ENCODE measurements around the gene VASP. TPM values are rescaled to one million over a fixed set of nuclear protein-coding genes. Genes with fewer than 3 reads are reported as not detected.

The VASP gene
- polyA plus RNA-seq, 1 donor from 2014 or later: 6.1 TPM

DNA sequence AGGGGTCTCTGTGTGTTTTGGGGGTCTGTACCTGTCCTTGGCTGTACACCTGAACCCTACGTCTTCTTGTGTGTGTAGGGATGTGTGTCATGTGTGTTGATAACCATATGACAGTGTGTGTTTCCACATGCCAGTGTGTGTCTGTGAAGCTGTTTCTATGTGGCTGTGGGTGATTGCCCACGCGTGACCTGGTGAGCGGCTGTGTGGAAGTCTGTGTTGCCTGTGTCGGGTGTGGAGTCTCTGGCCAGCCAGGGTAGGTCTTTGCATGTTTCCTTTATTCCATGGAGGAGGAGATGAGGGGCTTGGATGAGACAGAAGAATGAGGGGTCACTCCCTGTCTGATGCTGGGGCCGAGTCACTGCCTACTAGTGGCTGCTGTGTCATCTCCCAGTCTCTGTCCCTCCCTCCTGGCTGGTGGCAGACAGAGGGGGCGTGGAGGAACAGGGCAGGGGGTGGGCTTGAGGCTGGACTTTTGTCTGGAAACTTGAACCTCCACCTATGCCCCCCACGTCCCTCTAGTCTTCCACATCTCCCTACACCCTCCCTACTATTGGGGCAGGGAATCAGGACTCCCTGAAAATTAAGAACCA lies 42.3 kb upstream of the VASP start:
- Histone ChIP-seq H3K9me2 (ENCODE audit: insufficient read depth, low read length) (no peaks in the 10 kb centered on the region), H3F3A (ENCODE audit: insufficient read depth, low read length, poor library complexity, severe bottlenecking) (no peaks in the 10 kb centered on the region), H3K4me3 (ENCODE audit: low read length) (no peak overlapping the region), H3K4me2 (ENCODE audit: low read length) (no peak overlapping the region), H3K9me3 (ENCODE audit: low read length) (no peaks in the 10 kb centered on the region), H2AFZ (ENCODE audit: low read depth, low read length) (no peak overlapping the region), H3K36me3 (ENCODE audit: insufficient read depth, low read length) (no peaks in the 10 kb centered on the region), H4K20me1 (ENCODE audit: insufficient read depth) (no peaks in the 10 kb centered on the region), H3K27me3 (ENCODE audit: insufficient read depth, low read depth, low read length) (no peaks in the 10 kb centered on the region), H3K9ac (ENCODE audit: low read length) (no peak overlapping the region), H3K27ac (ENCODE audit: low read length) (no peak overlapping the region), H3K79me2 (replicated peaks; ENCODE audit: insufficient read depth, low read length) (no peaks in the 10 kb centered on the region)
- TF ChIP-seq SMC3 (conservative IDR thresholded peaks at IDR 0.05; ENCODE audit: poor library complexity) (no peak), POLR2AphosphoS5 (IDR thresholded peaks at IDR 0.05) (no peak), EP300 (conservative IDR thresholded peaks at IDR 0.05; ENCODE audit: poor library complexity, severe bottlenecking) (no peak), TAF1 (IDR thresholded peaks at IDR 0.05; ENCODE audit: low read depth) (no peak), MXI1 (conservative IDR thresholded peaks at IDR 0.05; ENCODE audit: poor library complexity, severe bottlenecking) (no peak), RAD21 (conservative IDR thresholded peaks at IDR 0.05) (no peak), EZH2 (IDR thresholded peaks at IDR 0.05; ENCODE audit: borderline replicate concordance, insufficient read depth, low read length, poor library complexity, severe bottlenecking) (no peak)
- TF ChIP-seq, protein P1, sequence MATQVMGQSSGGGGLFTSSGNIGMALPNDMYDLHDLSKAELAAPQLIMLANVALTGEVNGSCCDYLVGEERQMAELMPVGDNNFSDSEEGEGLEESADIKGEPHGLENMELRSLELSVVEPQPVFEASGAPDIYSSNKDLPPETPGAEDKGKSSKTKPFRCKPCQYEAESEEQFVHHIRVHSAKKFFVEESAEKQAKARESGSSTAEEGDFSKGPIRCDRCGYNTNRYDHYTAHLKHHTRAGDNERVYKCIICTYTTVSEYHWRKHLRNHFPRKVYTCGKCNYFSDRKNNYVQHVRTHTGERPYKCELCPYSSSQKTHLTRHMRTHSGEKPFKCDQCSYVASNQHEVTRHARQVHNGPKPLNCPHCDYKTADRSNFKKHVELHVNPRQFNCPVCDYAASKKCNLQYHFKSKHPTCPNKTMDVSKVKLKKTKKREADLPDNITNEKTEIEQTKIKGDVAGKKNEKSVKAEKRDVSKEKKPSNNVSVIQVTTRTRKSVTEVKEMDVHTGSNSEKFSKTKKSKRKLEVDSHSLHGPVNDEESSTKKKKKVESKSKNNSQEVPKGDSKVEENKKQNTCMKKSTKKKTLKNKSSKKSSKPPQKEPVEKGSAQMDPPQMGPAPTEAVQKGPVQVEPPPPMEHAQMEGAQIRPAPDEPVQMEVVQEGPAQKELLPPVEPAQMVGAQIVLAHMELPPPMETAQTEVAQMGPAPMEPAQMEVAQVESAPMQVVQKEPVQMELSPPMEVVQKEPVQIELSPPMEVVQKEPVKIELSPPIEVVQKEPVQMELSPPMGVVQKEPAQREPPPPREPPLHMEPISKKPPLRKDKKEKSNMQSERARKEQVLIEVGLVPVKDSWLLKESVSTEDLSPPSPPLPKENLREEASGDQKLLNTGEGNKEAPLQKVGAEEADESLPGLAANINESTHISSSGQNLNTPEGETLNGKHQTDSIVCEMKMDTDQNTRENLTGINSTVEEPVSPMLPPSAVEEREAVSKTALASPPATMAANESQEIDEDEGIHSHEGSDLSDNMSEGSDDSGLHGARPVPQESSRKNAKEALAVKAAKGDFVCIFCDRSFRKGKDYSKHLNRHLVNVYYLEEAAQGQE (IDR thresholded peaks at IDR 0.05; ENCODE audit: borderline replicate concordance): no peak
- TF ChIP-seq, protein P2, sequence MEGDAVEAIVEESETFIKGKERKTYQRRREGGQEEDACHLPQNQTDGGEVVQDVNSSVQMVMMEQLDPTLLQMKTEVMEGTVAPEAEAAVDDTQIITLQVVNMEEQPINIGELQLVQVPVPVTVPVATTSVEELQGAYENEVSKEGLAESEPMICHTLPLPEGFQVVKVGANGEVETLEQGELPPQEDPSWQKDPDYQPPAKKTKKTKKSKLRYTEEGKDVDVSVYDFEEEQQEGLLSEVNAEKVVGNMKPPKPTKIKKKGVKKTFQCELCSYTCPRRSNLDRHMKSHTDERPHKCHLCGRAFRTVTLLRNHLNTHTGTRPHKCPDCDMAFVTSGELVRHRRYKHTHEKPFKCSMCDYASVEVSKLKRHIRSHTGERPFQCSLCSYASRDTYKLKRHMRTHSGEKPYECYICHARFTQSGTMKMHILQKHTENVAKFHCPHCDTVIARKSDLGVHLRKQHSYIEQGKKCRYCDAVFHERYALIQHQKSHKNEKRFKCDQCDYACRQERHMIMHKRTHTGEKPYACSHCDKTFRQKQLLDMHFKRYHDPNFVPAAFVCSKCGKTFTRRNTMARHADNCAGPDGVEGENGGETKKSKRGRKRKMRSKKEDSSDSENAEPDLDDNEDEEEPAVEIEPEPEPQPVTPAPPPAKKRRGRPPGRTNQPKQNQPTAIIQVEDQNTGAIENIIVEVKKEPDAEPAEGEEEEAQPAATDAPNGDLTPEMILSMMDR (IDR thresholded peaks at IDR 0.05; ENCODE audit: poor library complexity, severe bottlenecking): no peak

DNA sequence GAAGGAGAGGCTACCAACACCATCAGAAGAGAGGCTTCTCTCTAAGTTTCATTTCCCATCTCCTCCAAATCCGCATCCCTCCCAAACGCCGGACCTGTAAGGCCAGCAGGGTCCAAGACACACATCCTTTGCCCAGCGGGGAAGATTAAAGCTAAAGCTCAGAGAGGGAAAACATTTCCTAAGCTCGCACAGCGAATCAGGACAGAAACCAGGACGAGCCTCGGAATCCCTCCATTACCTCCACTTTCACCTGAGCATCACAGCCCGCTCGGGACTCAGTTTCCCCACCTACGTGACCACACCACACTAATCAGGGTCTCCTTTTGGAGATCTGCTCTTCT lies 40.2 kb upstream of the VASP start:
- Histone ChIP-seq H3F3A (ENCODE audit: insufficient read depth, low read length, poor library complexity, severe bottlenecking) (no peaks in the 10 kb centered on the region), H3K4me3 (ENCODE audit: low read length) (peak overlapping the region; percentile 71), H2AFZ (ENCODE audit: low read depth, low read length) (peak overlapping the region; percentile 71), H4K20me1 (ENCODE audit: insufficient read depth) (no peaks in the 10 kb centered on the region), H3K4me2 (ENCODE audit: low read length) (peak overlapping the region; percentile 68), H3K9me2 (ENCODE audit: insufficient read depth, low read length) (no peaks in the 10 kb centered on the region), H3K9me3 (ENCODE audit: low read length) (no peaks in the 10 kb centered on the region), H3K9ac (ENCODE audit: low read length) (peak overlapping the region; percentile 74), H3K36me3 (ENCODE audit: insufficient read depth, low read length) (no peaks in the 10 kb centered on the region), H3K79me2 (replicated peaks; ENCODE audit: insufficient read depth, low read length) (no peaks in the 10 kb centered on the region), H3K27me3 (ENCODE audit: insufficient read depth, low read depth, low read length) (peaks cover 5% of the 10 kb centered on the region), H3K27ac (ENCODE audit: low read length) (peak overlapping the region; percentile 40)
- TF ChIP-seq TAF1 (IDR thresholded peaks at IDR 0.05; ENCODE audit: low read depth) (no peak), EP300 (conservative IDR thresholded peaks at IDR 0.05; ENCODE audit: poor library complexity, severe bottlenecking) (no peak), POLR2AphosphoS5 (IDR thresholded peaks at IDR 0.05) (no peak), RAD21 (conservative IDR thresholded peaks at IDR 0.05) (no peak)
- TF ChIP-seq, protein P2 (IDR thresholded peaks at IDR 0.05; ENCODE audit: poor library complexity, severe bottlenecking): no peak
